ENCODE data around the gene ST3GAL3. TPM values are rescaled to one million over a fixed set of nuclear protein-coding genes. Genes with fewer than 3 reads are reported as not detected.

ST3GAL3 gene
- total and polyA plus RNA-seq, 2 of the 13 experiments (the other 11 are each of a cell fraction or from before 2014, with no cell fraction given): 5.1 to 8.1 TPM

- TF ChIP-seq ZNF143 (CRISPR knock-in tag; IDR thresholded peaks at IDR 0.05) (peak; percentile 35; the same call in 1 of the 2 replicates), CBFB (CRISPR knock-in tag; IDR thresholded peaks at IDR 0.05) (no peak), ESRRA (CRISPR knock-in tag; IDR thresholded peaks at IDR 0.05; ENCODE audit: low read depth) (no peak), HOXA5 (CRISPR knock-in tag; IDR thresholded peaks at IDR 0.05) (no peak; the same call in 1 of the 2 replicates), ZNF430 (CRISPR knock-in tag; IDR thresholded peaks at IDR 0.05) (no peak; the same call in 1 of the 2 replicates), SNAPC5 (CRISPR knock-in tag; IDR thresholded peaks at IDR 0.05; ENCODE audit: borderline replicate concordance) (no peak), ISL2 (CRISPR knock-in tag; IDR thresholded peaks at IDR 0.05) (no peak), PRDM15 (CRISPR knock-in tag; IDR thresholded peaks at IDR 0.05) (0 out of 2 replicates have a peak, but pooled peaks have one; percentile 7), NKX3-1 (CRISPR knock-in tag; IDR thresholded peaks at IDR 0.05) (no peak), ZNF33A (CRISPR knock-in tag; IDR thresholded peaks at IDR 0.05; ENCODE audit: borderline replicate concordance) (no peak), PTBP1 (IDR thresholded peaks at IDR 0.05; ENCODE audit: low read depth, low read length, poor library complexity, severe bottlenecking) (no peak), ZNF24 (IDR thresholded peaks at IDR 0.05) (no peak), SATB2 (CRISPR knock-in tag; IDR thresholded peaks at IDR 0.05) (no peak), ZNF33B (CRISPR knock-in tag; IDR thresholded peaks at IDR 0.05) (0 out of 2 replicates have a peak, but pooled peaks have one; percentile 28), PBX2 (CRISPR knock-in tag; IDR thresholded peaks at IDR 0.05) (no peak), MLLT10 (CRISPR knock-in tag; IDR thresholded peaks at IDR 0.05) (no peak), ZBTB7B (CRISPR knock-in tag; IDR thresholded peaks at IDR 0.05) (no peak), ZNF326 (CRISPR knock-in tag; IDR thresholded peaks at IDR 0.05; ENCODE audit: borderline replicate concordance) (no peak), RNF2 (conservative IDR thresholded peaks at IDR 0.05; ENCODE audit: low read depth) (no peak), ZNF543 (CRISPR knock-in tag; IDR thresholded peaks at IDR 0.05) (0 out of 2 replicates have a peak, but pooled peaks have one; percentile 39), STAG1 (CRISPR knock-in tag; IDR thresholded peaks at IDR 0.05) (no peak), ZNF225 (CRISPR knock-in tag; IDR thresholded peaks at IDR 0.05) (0 out of 2 replicates have a peak, but pooled peaks have one; percentile 39), GTF2F1 (IDR thresholded peaks at IDR 0.05; ENCODE audit: low read length) (no peak), MEIS2 (CRISPR knock-in tag; IDR thresholded peaks at IDR 0.05) (no peak), SIX4 (CRISPR knock-in tag; IDR thresholded peaks at IDR 0.05) (no peak), LBX2 (CRISPR knock-in tag; IDR thresholded peaks at IDR 0.05; ENCODE audit: borderline replicate concordance) (no peak), MYC (CRISPR knock-in tag; IDR thresholded peaks at IDR 0.05; ENCODE audit: borderline replicate concordance) (peak; percentile 98), CBX1 (IDR thresholded peaks at IDR 0.05; ENCODE audit: low read depth) (no peak)
Observed at GRCh38 chr1:43979528-43980254, 272.4 kb downstream of the ST3GAL3 start (continued).

Measured in HepG2 (cell line).